IMR-90 (cell line): ENCODE data around the gene ARMH4. TPM values are rescaled to one million over a fixed set of nuclear protein-coding genes. Genes with fewer than 3 reads are reported as not detected.

Experiments used
- ATAC-seq: fragments of 200-7000 bp; cut with Tn5 transposase; 2 replicates; pipeline ENCODE4 v1.9.1; 2020; ENCODE audit warnings: low read depth, mild to moderate bottlenecking, moderate library complexity
- BruUV-seq: library from RNA; stranded (reverse); fragments of 400-500 nt; replicated peaks from 2 replicates; lab custom pipeline; 2021; lab: Mats Ljungman, UMichigan
- CTCF ChIA-PET: fragments of 300-600 bp; formaldehyde crosslinking; extraction: SDS; loops from one replicate; lab custom pipeline; 2021; ENCODE audit warnings: antibody characterized with exemption; lab: Yijun Ruan, JAX
- POLR2A ChIA-PET: fragments of 300-600 bp; sonication (Branson Sonifier 250); formaldehyde crosslinking; loops from one replicate; lab custom pipeline; 2022; ENCODE audit warnings: antibody characterized with exemption; ENCODE audit not compliant: unreplicated experiment; lab: Charles Lee
- DNase-seq: peaks from one replicate; pipeline ENCODE4 v3.0.0; 2013
- H2AFZ ChIP-seq: replicated peaks from 2 replicates; pipeline ENCODE3; 2013; ENCODE audit warnings: low read length, mild to moderate bottlenecking; ENCODE audit not compliant: poor library complexity
- H2AK5ac ChIP-seq: 2 replicates; pipeline ENCODE4 v1.6.1; 2013; ENCODE audit warnings: low read depth, low read length, inconsistent platforms
- H2AK9ac ChIP-seq: replicated peaks from 2 replicates; pipeline ENCODE3; 2013; ENCODE audit warnings: mild to moderate bottlenecking, low read depth, low read length, moderate library complexity; ENCODE audit not compliant: poor library complexity
- H2BK120ac ChIP-seq: 2 replicates; pipeline ENCODE4 v1.6.1; 2013; ENCODE audit warnings: low read depth, low read length, inconsistent platforms
- H2BK15ac ChIP-seq: 3 replicates; pipeline ENCODE4 v1.6.1; 2013; ENCODE audit warnings: low read depth, low read length, inconsistent platforms
- H2BK20ac ChIP-seq: 2 replicates; pipeline ENCODE4 v1.6.1; 2013; ENCODE audit warnings: low read depth, mild to moderate bottlenecking, inconsistent platforms, low read length, moderate library complexity
- H2BK5ac ChIP-seq: 2 replicates; pipeline ENCODE4 v1.6.1; 2013; ENCODE audit warnings: mild to moderate bottlenecking, low read depth, low read length, inconsistent platforms; ENCODE audit not compliant: poor library complexity, severe bottlenecking
- H3K14ac ChIP-seq: replicated peaks from 2 replicates; pipeline ENCODE4 v1.6.1; 2013; ENCODE audit warnings: low read depth, low read length, inconsistent platforms
- H3K18ac ChIP-seq: 2 replicates; pipeline ENCODE4 v1.6.1; 2013; ENCODE audit warnings: low read depth, low read length, control low read depth
- H3K23ac ChIP-seq: 2 replicates; pipeline ENCODE4 v1.6.1; 2013; ENCODE audit warnings: low read depth, low read length, inconsistent platforms
- H3K27ac ChIP-seq: 2 replicates; pipeline ENCODE4 v1.5.1; 2013; ENCODE audit warnings: mild to moderate bottlenecking, control low read depth, low read length; ENCODE audit not compliant: insufficient read depth
- H3K27me3 ChIP-seq: 2 replicates; pipeline ENCODE4 v1.6.1; 2013; ENCODE audit warnings: low read length; ENCODE audit not compliant: control insufficient read depth, insufficient read depth
- H3K36me3 ChIP-seq: 2 replicates; pipeline ENCODE4 v1.6.1; 2013; ENCODE audit warnings: low read length, mixed read lengths; ENCODE audit not compliant: control insufficient read depth, insufficient read depth
- H3K4ac ChIP-seq: 2 replicates; pipeline ENCODE4 v1.6.1; 2013; ENCODE audit warnings: low read depth, low read length, inconsistent platforms
- H3K4me1 ChIP-seq: 2 replicates; pipeline ENCODE4 v1.6.1; 2013; ENCODE audit warnings: low read length, mixed read lengths; ENCODE audit not compliant: control insufficient read depth, insufficient read depth
- H3K4me2 ChIP-seq: 2 replicates; pipeline ENCODE4 v1.6.1; 2013; ENCODE audit warnings: low read depth, mild to moderate bottlenecking, control low read depth, low read length, moderate library complexity
- H3K4me3 ChIP-seq: 2 replicates; pipeline ENCODE4 v1.5.1; 2013; ENCODE audit warnings: low read depth, mild to moderate bottlenecking, control low read depth, low read length, moderate library complexity; ENCODE audit not compliant: insufficient read depth
- H3K56ac ChIP-seq: 2 replicates; pipeline ENCODE4 v1.6.1; 2013; ENCODE audit warnings: low read length, inconsistent platforms; ENCODE audit not compliant: insufficient read depth; ENCODE audit errors: extremely low read depth
- H3K79me1 ChIP-seq, 2 experiments: 2 replicates each; pipeline ENCODE4 v1.6.1; 2013; ENCODE audit warnings: low read length in 2 of 2, inconsistent platforms in 1 of 2, low read depth in 1 of 2
- H3K9ac ChIP-seq: 2 replicates; pipeline ENCODE4 v1.6.1; 2013; ENCODE audit warnings: low read depth, low read length, control low read depth
- H3K9me1 ChIP-seq: 2 replicates; pipeline ENCODE4 v1.6.1; 2013; ENCODE audit warnings: low read length, inconsistent platforms; ENCODE audit not compliant: insufficient read depth
- H3K9me3 ChIP-seq: 2 replicates; pipeline ENCODE4 v1.6.1; 2013; ENCODE audit warnings: low read length; ENCODE audit not compliant: control insufficient read depth, insufficient read depth
- H4K20me1 ChIP-seq: 2 replicates; pipeline ENCODE4 v1.6.1; 2013; ENCODE audit warnings: low read length, inconsistent platforms; ENCODE audit not compliant: insufficient read depth
- H4K5ac ChIP-seq: 2 replicates; pipeline ENCODE4 v1.6.1; 2013; ENCODE audit warnings: mild to moderate bottlenecking, low read depth, low read length, control low read depth
- H4K8ac ChIP-seq, 2 experiments: 2 replicates each; pipeline ENCODE4 v1.6.1; 2013; ENCODE audit warnings: low read depth in 2 of 2, low read length in 2 of 2, control low read depth in 1 of 2, inconsistent platforms in 1 of 2
- H4K91ac ChIP-seq: 2 replicates; pipeline ENCODE4 v1.6.1; 2013; ENCODE audit warnings: low read depth, low read length, inconsistent platforms; ENCODE audit not compliant: insufficient read depth
- NFE2L2 ChIP-seq: fragments of 150-350 bp; IDR thresholded peaks from 2 replicates; pipeline ENCODE4 v1.6.1; 2016; ENCODE audit warnings: low read depth, mild to moderate bottlenecking, low read length
- RAD21 ChIP-seq: IDR thresholded peaks from 2 replicates; pipeline ENCODE4 v1.6.1; 2012; ENCODE audit warnings: low read length, improper control_type of control experiment
- RFX5 ChIP-seq: IDR thresholded peaks from 2 replicates; pipeline ENCODE4 v1.8.0; 2012; ENCODE audit warnings: low read depth, mild to moderate bottlenecking, low read length, moderate library complexity
- WGBS, 2 experiments: methylation state at CpG; one replicate each; pipeline versions ENCODE4 v1.1.5 to v1.1.7; 2013; ENCODE audit warnings: missing lambda C conversion rate in 2 of 2; ENCODE audit not compliant: insufficient read length in 1 of 2; ENCODE audit errors: extremely low coverage in 2 of 2; 5-methylcytosine and 5-hydroxymethylcytosine counted together
- dilution Hi-C: fragments of 300-500 bp; cut with HindIII; formaldehyde crosslinking; loops from one replicate; pipeline ENCODE4 v1.14.3; 2018; ENCODE audit warnings: low sequenced_read_pairs; ENCODE audit not compliant: unreplicated experiment
- in situ Hi-C: fragments of 300-500 bp; cut with MboI; formaldehyde crosslinking; loops from 3 replicates; pipeline ENCODE4 v1.14.3; 2019; ENCODE audit warnings: low sequenced_read_pairs, inconsistent platforms, mixed read lengths
- intact Hi-C: fragments of 100-400 bp; cut with micrococcal nuclease; formaldehyde crosslinking; loops from 2 replicates; pipeline ENCODE4 v1.10.0; 2022
- polyA plus RNA-seq, 3 experiments: library from polyadenylated mRNA; depleted of rRNA; stranded (reverse); fragments of >200 nt; gene quantifications; 2 replicates each; pipeline ENCODE4 v1.2.3, GENCODE V29; 2012; ENCODE audit warnings: low replicate concordance in 1 of 3
- total RNA-seq: library from RNA; depleted of rRNA; stranded (reverse); fragments of >200 nt; gene quantifications from 2 replicates; pipeline ENCODE4 v1.2.3, GENCODE V29; 2012
- TF ChIP-seq, protein P1 (sequence below): fragments of 150-350 bp; IDR thresholded peaks from 2 replicates; pipeline ENCODE4 v1.6.1; 2016; ENCODE audit warnings: low read depth, mild to moderate bottlenecking, low read length, moderate library complexity, borderline replicate concordance

The ARMH4 gene
- total and polyA plus RNA-seq, 2 of the 4 experiments (the other 2 are of a cell fraction), result 4.6 to 5.6 TPM

DNA sequence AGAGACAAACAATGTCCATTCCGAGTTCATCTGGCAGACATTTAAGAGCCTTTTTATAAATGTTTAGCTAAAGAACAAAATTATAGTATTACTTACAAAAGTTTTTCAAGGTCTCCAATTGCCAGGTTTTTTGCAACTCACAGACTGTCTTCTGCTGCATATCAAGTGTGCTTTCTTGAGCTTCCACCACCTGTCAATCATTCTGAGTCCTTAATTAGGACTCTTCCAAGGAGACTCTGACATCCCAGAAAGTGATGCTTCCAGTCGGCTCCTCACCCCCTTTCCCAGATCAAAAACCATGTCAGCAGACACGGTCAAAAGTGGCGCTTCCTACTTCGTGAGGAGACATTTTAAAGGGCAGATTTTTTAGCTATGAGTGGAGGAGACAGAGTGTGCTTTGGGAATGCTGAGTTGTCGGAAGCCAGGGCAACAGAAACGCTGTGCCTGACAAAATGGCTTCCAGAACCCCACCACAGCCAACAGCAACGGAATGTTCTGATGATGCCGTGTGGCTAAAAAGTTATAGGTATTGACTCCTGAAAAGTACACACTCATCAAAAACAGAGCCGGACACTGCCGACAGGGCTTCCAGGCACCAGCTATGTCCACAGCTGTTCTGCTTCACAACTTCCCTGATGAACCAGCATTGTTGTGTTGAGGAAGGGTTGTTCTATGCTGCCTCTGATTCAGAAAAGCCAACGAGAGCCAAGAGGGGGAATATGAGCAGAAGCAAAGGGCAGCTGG is 170.0 kb downstream of the ARMH4 start:
- dilution Hi-C loops, result no loop called here
- H4K8ac ChIP-seq, result no peak overlapping the region
- H3K27ac ChIP-seq, result no peak overlapping the region
- no peaks in the 10 kb centered on the region for H3K79me1 ChIP-seq
- no peak overlapping the region for H2BK20ac ChIP-seq
- no peak overlapping the region for H4K91ac ChIP-seq
- no peaks in the 10 kb centered on the region for H4K20me1 ChIP-seq
- no TSS peak for BruUV-seq
- no peak overlapping the region for H3K18ac ChIP-seq
- in situ Hi-C loops, result no loop called here
- ATAC-seq, result no peak
- ChIA-PET POLR2A (no interaction called here), CTCF (no interaction called here)
- H3K4me1 ChIP-seq, result no peaks in the 10 kb centered on the region
- H2AFZ ChIP-seq, result no peak overlapping the region
- no peak overlapping the region for H3K14ac ChIP-seq
- WGBS, 2 experiments, result no CpG with 5 or more reads among the region's 12 CpGs
- no peak for TF ChIP-seq RAD21
- no peak for TF ChIP-seq RFX5
- TF ChIP-seq, protein P1, sequence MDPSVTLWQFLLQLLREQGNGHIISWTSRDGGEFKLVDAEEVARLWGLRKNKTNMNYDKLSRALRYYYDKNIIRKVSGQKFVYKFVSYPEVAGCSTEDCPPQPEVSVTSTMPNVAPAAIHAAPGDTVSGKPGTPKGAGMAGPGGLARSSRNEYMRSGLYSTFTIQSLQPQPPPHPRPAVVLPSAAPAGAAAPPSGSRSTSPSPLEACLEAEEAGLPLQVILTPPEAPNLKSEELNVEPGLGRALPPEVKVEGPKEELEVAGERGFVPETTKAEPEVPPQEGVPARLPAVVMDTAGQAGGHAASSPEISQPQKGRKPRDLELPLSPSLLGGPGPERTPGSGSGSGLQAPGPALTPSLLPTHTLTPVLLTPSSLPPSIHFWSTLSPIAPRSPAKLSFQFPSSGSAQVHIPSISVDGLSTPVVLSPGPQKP, result no peak
- no peak for TF ChIP-seq NFE2L2
- no peak overlapping the region for H3K4me3 ChIP-seq
- no peak overlapping the region for H3K4me2 ChIP-seq
- no peaks in the 10 kb centered on the region for H3K36me3 ChIP-seq
- no peak overlapping the region for H2AK9ac ChIP-seq
- H3K56ac ChIP-seq, result no peak overlapping the region
- no peak overlapping the region for H3K23ac ChIP-seq
- H2BK5ac ChIP-seq, result no peak overlapping the region
- H3K4ac ChIP-seq, result no peak overlapping the region
- no peaks in the 10 kb centered on the region for H3K9me1 ChIP-seq
- no peak overlapping the region for H3K9ac ChIP-seq
- intact Hi-C loops, result no loop called here
- no peak overlapping the region for H2BK120ac ChIP-seq
- no peaks in the 10 kb centered on the region for H3K9me3 ChIP-seq
- no peak overlapping the region for H2BK15ac ChIP-seq
- DNase-seq, result no peak
- no peak overlapping the region for H2AK5ac ChIP-seq
- H4K5ac ChIP-seq, result no peak overlapping the region
- no peaks in the 10 kb centered on the region for H3K27me3 ChIP-seq
